ENCODE measurements around the gene NFATC2.

Gene NFATC2

DNA sequence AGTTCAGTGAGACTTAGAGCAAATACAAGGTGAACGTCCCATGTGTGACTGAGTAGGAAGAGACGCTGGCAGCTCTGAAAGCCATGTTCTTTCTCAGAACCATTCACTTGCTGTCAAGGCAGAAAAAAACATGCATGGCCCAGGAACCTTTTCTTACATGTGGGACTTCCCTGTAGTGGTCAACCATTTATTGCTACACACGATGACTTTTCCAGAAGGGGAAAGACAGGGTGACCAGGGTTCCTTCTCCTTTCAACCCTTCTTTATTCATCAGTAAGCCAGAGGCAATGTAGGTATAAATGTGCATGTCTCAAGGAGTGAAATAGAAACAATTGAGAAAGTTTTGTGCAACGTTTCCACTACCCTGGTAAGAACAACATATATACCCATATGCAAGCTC is 189.0 kb downstream of the NFATC2 start:
- ChIA-PET POLR2A (no interaction called here), CTCF (no interaction called here)

GRCh38 chr20:51352791-51353190 is 189.7 kb downstream of the NFATC2 start:
- CTCF ChIA-PET, result no interaction called here
- TF ChIP-seq HDGF (IDR thresholded peaks at IDR 0.05; ENCODE audit: borderline replicate concordance) (no peak), LEF1 (IDR thresholded peaks at IDR 0.05; ENCODE audit: borderline replicate concordance) (no peak), FOXA1 (IDR thresholded peaks at IDR 0.05) (no peak), FOXK2 (IDR thresholded peaks at IDR 0.05) (no peak), TARDBP (IDR thresholded peaks at IDR 0.05) (no peak), L3MBTL2 (conservative IDR thresholded peaks at IDR 0.05) (no peak), ELF4 (IDR thresholded peaks at IDR 0.05) (no peak), PKNOX1 (IDR thresholded peaks at IDR 0.05) (no peak), BHLHE40 (IDR thresholded peaks at IDR 0.05; ENCODE audit: borderline replicate concordance) (no peak), ARNT (IDR thresholded peaks at IDR 0.05) (no peak), SP1 (IDR thresholded peaks at IDR 0.05) (no peak), FOXM1 (IDR thresholded peaks at IDR 0.05; ENCODE audit: borderline replicate concordance) (no peak), CTBP1 (IDR thresholded peaks at IDR 0.05; ENCODE audit: borderline replicate concordance) (no peak)
- POLR2A ChIA-PET, result no interaction called here
- DNase-seq (ENCODE audit: extremely low spot score), result no peak

More for the DNA sequence above, 189.0 kb downstream of the NFATC2 start:
- TF ChIP-seq FOXA1 (IDR thresholded peaks at IDR 0.05) (no peak), PKNOX1 (IDR thresholded peaks at IDR 0.05) (no peak)
- DNase-seq (ENCODE audit: extremely low spot score), result no peak

DNA sequence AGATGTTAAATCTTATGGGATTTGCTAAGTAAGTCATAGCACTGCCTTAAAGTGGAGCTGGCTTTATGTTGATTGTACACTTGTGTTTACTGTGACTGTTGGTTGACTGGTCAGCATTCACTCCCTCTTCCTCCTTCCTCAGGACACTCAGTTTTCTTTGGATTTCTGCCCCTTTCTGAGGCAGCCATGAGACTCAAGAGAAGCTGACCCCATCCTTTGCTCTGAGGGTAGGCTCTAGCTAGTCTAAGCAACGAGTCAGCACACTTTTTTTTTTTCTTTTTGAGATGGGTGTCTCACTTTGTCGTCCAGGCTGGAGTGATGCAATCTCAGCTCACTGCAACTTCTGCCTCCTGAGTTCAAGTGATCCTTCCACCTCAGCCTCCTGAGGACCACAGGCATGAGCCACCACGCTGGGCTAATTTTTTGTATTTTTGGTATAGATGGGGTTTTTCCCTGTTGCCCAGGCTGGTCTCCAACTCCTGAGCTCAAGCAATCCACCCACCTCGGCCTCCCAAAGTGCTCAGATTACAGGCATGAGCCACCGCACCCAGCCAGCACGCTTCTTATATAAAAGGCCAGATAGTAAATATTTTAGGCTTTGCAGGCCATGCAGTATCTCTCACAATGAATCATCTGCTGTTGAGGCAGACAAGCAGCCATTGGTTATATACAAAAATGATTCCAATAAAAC is 191.4 kb downstream of the NFATC2 start:
- CTCF ChIA-PET, result interaction anchor here (0.5 to 0.8 kb wide), 2 partner anchors 44 to 1039 kb away, joined by 3 to 4 read pairs; no protein-coding TSS in a partner anchor
- DNase-seq (ENCODE audit: extremely low spot score), result no peak
- POLR2A ChIA-PET, result interaction anchor here (0.9 to 1.2 kb wide), 2 partner anchors 22 to 364 kb away, joined by 3 read pairs; no protein-coding TSS in a partner anchor
- TF ChIP-seq TARDBP (IDR thresholded peaks at IDR 0.05) (no peak), FOXA1 (IDR thresholded peaks at IDR 0.05) (no peak), ARNT (IDR thresholded peaks at IDR 0.05) (no peak), SUZ12 (IDR thresholded peaks at IDR 0.05) (no peak), ZNF384 (IDR thresholded peaks at IDR 0.05) (no peak)

GRCh38 chr20:51348876-51349275 is 193.6 kb downstream of the NFATC2 start:
- CTCF ChIA-PET, result interaction anchor here (0.6 kb wide), 1 partner anchor 36 kb away, joined by 3 read pairs; no protein-coding TSS in a partner anchor
- TF ChIP-seq FOXK2 (IDR thresholded peaks at IDR 0.05) (no peak), PKNOX1 (IDR thresholded peaks at IDR 0.05) (no peak), FOXA1 (IDR thresholded peaks at IDR 0.05) (no peak), SUZ12 (IDR thresholded peaks at IDR 0.05) (no peak)
- POLR2A ChIA-PET, result no interaction called here
- no peak for DNase-seq (ENCODE audit: extremely low spot score)

DNA sequence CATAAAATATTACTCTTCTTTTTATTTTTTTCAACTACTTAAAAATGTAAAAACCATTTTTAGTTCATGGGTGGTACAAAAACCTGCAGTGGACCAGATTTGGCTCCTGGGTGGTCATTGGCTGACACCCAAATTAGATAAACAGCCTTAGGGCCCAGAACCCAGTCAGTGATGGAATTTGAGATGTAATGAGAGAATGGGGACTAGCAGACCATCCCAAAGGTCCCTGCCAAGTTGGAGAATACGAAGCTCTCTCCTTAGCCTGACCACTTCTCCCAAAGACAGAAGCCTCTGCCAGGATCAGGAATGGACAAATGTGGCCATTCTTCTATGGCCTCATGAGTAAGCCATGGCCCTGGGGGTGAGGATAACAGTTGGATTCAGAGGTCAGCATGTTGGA is 194.7 kb downstream of the NFATC2 start:
- ChIA-PET POLR2A (no interaction called here), CTCF (no interaction called here)
- no peak for DNase-seq (ENCODE audit: extremely low spot score)
- TF ChIP-seq ARNT (IDR thresholded peaks at IDR 0.05) (no peak), LEF1 (IDR thresholded peaks at IDR 0.05; ENCODE audit: borderline replicate concordance) (no peak), ELF4 (IDR thresholded peaks at IDR 0.05) (no peak), L3MBTL2 (conservative IDR thresholded peaks at IDR 0.05) (no peak), FOXA1 (IDR thresholded peaks at IDR 0.05) (no peak), CTBP1 (IDR thresholded peaks at IDR 0.05; ENCODE audit: borderline replicate concordance) (no peak), NFRKB (IDR thresholded peaks at IDR 0.05) (no peak)

DNA sequence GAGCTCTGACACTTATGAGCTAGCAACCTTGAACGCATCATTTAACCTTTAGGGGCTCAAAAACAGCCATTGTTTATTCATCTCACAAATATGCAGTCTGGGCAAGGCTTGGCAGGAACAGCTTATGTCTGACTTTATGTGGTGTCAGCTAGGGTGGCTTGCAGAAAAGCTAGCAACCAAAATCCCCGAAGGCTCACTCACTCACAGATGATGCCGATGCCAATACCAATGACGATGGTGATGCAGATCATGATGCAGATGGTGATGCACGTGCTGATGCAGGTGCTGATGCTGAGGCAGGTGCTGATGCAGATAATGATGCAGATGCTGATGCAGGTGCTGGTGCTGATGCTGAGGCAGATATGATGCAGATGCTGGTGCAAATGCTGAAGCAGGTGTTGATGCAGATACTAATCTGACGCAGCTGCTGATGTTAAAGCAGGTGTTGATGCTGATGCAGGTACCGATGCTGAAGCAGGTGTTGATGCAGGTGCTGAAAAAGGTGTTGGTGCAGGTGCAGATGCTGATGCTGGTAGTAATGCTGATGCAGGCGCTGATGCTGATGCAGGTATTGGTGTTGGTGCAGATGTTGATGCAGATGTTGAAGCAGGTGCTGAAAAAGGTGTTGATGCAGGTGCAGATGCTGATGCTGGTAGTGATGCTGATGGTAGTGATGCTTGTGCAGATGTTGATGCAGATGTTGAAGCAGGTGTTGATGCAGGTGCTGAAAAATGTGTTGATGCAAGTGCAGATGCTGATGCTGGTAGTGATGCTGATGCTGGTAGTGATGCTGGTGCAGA is 195.6 kb downstream of the NFATC2 start:
- TF ChIP-seq TARDBP (IDR thresholded peaks at IDR 0.05) (no peak), FOXK2 (IDR thresholded peaks at IDR 0.05) (no peak), ZNF384 (IDR thresholded peaks at IDR 0.05) (no peak), SUZ12 (IDR thresholded peaks at IDR 0.05) (no peak), L3MBTL2 (conservative IDR thresholded peaks at IDR 0.05) (no peak), NFRKB (IDR thresholded peaks at IDR 0.05) (no peak), ARNT (IDR thresholded peaks at IDR 0.05) (no peak), CTBP1 (IDR thresholded peaks at IDR 0.05; ENCODE audit: borderline replicate concordance) (no peak), FOXA1 (IDR thresholded peaks at IDR 0.05) (no peak), BHLHE40 (IDR thresholded peaks at IDR 0.05; ENCODE audit: borderline replicate concordance) (no peak), ELF4 (IDR thresholded peaks at IDR 0.05) (no peak), HDGF (IDR thresholded peaks at IDR 0.05; ENCODE audit: borderline replicate concordance) (no peak), LEF1 (IDR thresholded peaks at IDR 0.05; ENCODE audit: borderline replicate concordance) (no peak), PKNOX1 (IDR thresholded peaks at IDR 0.05) (no peak), FOXM1 (IDR thresholded peaks at IDR 0.05; ENCODE audit: borderline replicate concordance) (no peak)
- POLR2A ChIA-PET, result no interaction called here
- DNase-seq (ENCODE audit: extremely low spot score), result no peak
- CTCF ChIA-PET, result no interaction called here
